ENCODE measurements around the gene SERINC2. TPM values are rescaled to one million over a fixed set of nuclear protein-coding genes. Genes with fewer than 3 reads are reported as not detected.
A peak's percentile ranks its signal among the peaks of the same experiment; 100 is the strongest.

Gene SERINC2
- polyA plus RNA-seq, 2 of the 4 experiments (the other 2 are of a cell fraction): 6.0 to 16.3 TPM

GRCh38 chr1:31398246-31398645 lies 14.8 kb upstream of the SERINC2 start:
- Histone ChIP-seq H3K4me2 (no peak overlapping the region), H3K27ac (peak overlapping the region in 1 of 2 experiments; percentile 54; a peak in 1 of 6 replicates)
- FAIRE-seq: no peak

GRCh38 chr1:31399976-31400375 lies 13.0 kb upstream of the SERINC2 start:
- ChIA-PET POLR2A (no interaction called here), CTCF (interaction anchor here (0.9 kb wide), 1 partner anchor 23 kb away, joined by 3 read pairs; no protein-coding TSS in a partner anchor)
- no peak overlapping the region for H3K27ac ChIP-seq
- no peaks in the 10 kb centered on the region for H3K9me3 ChIP-seq
- H3K4me1 ChIP-seq: 0 out of 3 replicates have a peak, but pooled peaks cover 5% of the 10 kb centered on the region
- 39% methylated on average over 3 of the region's 3 CpGs for WGBS (ENCODE audit: missing lambda C conversion rate)
- ATAC-seq (no peak), FAIRE-seq (no peak), DNase-seq (ENCODE audit: low read depth in 1 of 2, low spot score in 1 of 2) (no peak)
- H3K4me3 ChIP-seq: no peak overlapping the region
- H3K4me2 ChIP-seq: no peak overlapping the region
- TF ChIP-seq CBX2 (IDR thresholded peaks at IDR 0.05; ENCODE audit: borderline replicate concordance, low read depth): no peak
- no peak for TF ChIP-seq TP53 (CRISPR knock-in tag; IDR thresholded peaks at IDR 0.05)
- TF ChIP-seq MAFK (IDR thresholded peaks at IDR 0.05; ENCODE audit: partially characterized antibody): no peak
- TF ChIP-seq PBX3 (IDR thresholded peaks at IDR 0.05): no peak
- no peak for TF ChIP-seq RNF2 (IDR thresholded peaks at IDR 0.05; ENCODE audit: borderline replicate concordance, low read depth)
- no peak for TF ChIP-seq PHF8 (IDR thresholded peaks at IDR 0.05; ENCODE audit: borderline replicate concordance, low read depth)
- TF ChIP-seq HOXB13 (CRISPR knock-in tag; IDR thresholded peaks at IDR 0.05; ENCODE audit: low read depth): no peak
- no peak for TF ChIP-seq ZC3H11A (IDR thresholded peaks at IDR 0.05)
- no peak for TF ChIP-seq CBX8 (IDR thresholded peaks at IDR 0.05)

More at GRCh38 chr1:31398246-31398645, 14.8 kb upstream of the SERINC2 start:
- TF ChIP-seq PBX3 (IDR thresholded peaks at IDR 0.05) (no peak), MAFK (IDR thresholded peaks at IDR 0.05; ENCODE audit: partially characterized antibody) (no peak), EHF (CRISPR knock-in tag; IDR thresholded peaks at IDR 0.05) (no peak), TP53 (CRISPR knock-in tag; IDR thresholded peaks at IDR 0.05) (no peak), HEYL (CRISPR knock-in tag; IDR thresholded peaks at IDR 0.05) (no peak), NPAS2 (CRISPR knock-in tag; IDR thresholded peaks at IDR 0.05; ENCODE audit: borderline replicate concordance) (no peak), FOSL2 (IDR thresholded peaks at IDR 0.05) (no peak), FOSL2 (CRISPR knock-in tag; IDR thresholded peaks at IDR 0.05) (no peak), NR3C1 (IDR thresholded peaks at IDR 0.05) (no peak), ZSCAN20 (CRISPR knock-in tag; IDR thresholded peaks at IDR 0.05) (no peak), SREBF2 (IDR thresholded peaks at IDR 0.05) (no peak), CBX2 (IDR thresholded peaks at IDR 0.05; ENCODE audit: borderline replicate concordance, low read depth) (no peak), GATA3 (IDR thresholded peaks at IDR 0.05; ENCODE audit: borderline replicate concordance) (no peak), MAX (IDR thresholded peaks at IDR 0.05) (no peak), NFE2L2 (conservative IDR thresholded peaks at IDR 0.05; ENCODE audit: low read length) (no peak), KDM1A (IDR thresholded peaks at IDR 0.05; ENCODE audit: low read depth) (no peak), HES2 (IDR thresholded peaks at IDR 0.05) (no peak), BCL3 (IDR thresholded peaks at IDR 0.05) (no peak), FOXS1 (CRISPR knock-in tag; IDR thresholded peaks at IDR 0.05) (no peak)
- TF ChIP-seq, protein P1, sequence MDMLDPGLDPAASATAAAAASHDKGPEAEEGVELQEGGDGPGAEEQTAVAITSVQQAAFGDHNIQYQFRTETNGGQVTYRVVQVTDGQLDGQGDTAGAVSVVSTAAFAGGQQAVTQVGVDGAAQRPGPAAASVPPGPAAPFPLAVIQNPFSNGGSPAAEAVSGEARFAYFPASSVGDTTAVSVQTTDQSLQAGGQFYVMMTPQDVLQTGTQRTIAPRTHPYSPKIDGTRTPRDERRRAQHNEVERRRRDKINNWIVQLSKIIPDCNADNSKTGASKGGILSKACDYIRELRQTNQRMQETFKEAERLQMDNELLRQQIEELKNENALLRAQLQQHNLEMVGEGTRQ (IDR thresholded peaks at IDR 0.05): no peak
- POLR2A ChIA-PET: no interaction called here
- CTCF ChIA-PET: interaction anchor here (0.7 to 11.3 kb wide), 4 partner anchors 14 to 150 kb away, joined by 3 to 151 read pairs (median 58); partner anchors contain the start of gene SERINC2
- 82% methylated on average over 2 of the region's 2 CpGs for WGBS (ENCODE audit: missing lambda C conversion rate)
- DNase-seq (ENCODE audit: low read depth in 1 of 2, low spot score in 1 of 2): no peak
- no peak for ATAC-seq
- H3K9me3 ChIP-seq: no peaks in the 10 kb centered on the region
- H3K4me3 ChIP-seq: no peak overlapping the region
- 0 out of 3 replicates have a peak, but pooled peaks cover 5% of the 10 kb centered on the region for H3K4me1 ChIP-seq
